ENCODE results near the gene HFM1. TPM values are rescaled to one million over a fixed set of nuclear protein-coding genes. Genes with fewer than 3 reads are reported as not detected.
"Not testable (repeated sequence)": the region's sequence is repeated elsewhere in the genome, so short reads cannot be mapped to it uniquely, and the experiment has no call there.

The HFM1 gene
- total RNA-seq, 3 donors from 2014 or later: 0.48 to 4.6 (median 0.73) TPM

DNA sequence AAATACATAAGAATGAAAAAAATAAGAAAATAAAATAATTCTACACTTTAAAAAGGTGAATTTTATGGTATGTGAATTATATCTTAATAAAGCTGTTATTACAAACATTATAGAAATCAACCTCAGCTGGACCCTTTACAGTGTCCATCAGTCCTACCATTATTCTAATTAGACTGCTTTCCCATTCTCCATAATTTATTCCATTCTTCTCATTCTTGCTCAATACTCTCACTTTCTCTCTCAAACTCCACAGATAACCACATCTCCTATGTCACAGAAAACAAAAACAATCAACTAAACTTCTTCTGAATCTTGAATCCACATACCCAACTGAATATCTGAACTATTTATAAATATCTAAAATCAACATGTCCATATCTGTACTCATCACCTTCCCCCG is 11.6 kb downstream of the HFM1 start:
- Histone ChIP-seq H3K9me3 (no peaks in the 10 kb centered on the region), H3K27me3 (no peaks in the 10 kb centered on the region), H3K27ac (no peak overlapping the region), H3K4me1 (no peaks in the 10 kb centered on the region), H3K36me3 (no peaks in the 10 kb centered on the region), H3K4me3 (no peak overlapping the region)
- intact Hi-C loops (cut with DNase I; ENCODE audit: low total_unique reads): no loop called here
- TF ChIP-seq POLR2A (IDR thresholded peaks at IDR 0.05): no peak
- TF ChIP-seq, protein P1, sequence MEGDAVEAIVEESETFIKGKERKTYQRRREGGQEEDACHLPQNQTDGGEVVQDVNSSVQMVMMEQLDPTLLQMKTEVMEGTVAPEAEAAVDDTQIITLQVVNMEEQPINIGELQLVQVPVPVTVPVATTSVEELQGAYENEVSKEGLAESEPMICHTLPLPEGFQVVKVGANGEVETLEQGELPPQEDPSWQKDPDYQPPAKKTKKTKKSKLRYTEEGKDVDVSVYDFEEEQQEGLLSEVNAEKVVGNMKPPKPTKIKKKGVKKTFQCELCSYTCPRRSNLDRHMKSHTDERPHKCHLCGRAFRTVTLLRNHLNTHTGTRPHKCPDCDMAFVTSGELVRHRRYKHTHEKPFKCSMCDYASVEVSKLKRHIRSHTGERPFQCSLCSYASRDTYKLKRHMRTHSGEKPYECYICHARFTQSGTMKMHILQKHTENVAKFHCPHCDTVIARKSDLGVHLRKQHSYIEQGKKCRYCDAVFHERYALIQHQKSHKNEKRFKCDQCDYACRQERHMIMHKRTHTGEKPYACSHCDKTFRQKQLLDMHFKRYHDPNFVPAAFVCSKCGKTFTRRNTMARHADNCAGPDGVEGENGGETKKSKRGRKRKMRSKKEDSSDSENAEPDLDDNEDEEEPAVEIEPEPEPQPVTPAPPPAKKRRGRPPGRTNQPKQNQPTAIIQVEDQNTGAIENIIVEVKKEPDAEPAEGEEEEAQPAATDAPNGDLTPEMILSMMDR (IDR thresholded peaks at IDR 0.05): no peak
- no peak for TF ChIP-seq POLR2AphosphoS5 (IDR thresholded peaks at IDR 0.05)
- no peak for DNase-seq (ENCODE audit: low spot score in 2 of 2)

DNA sequence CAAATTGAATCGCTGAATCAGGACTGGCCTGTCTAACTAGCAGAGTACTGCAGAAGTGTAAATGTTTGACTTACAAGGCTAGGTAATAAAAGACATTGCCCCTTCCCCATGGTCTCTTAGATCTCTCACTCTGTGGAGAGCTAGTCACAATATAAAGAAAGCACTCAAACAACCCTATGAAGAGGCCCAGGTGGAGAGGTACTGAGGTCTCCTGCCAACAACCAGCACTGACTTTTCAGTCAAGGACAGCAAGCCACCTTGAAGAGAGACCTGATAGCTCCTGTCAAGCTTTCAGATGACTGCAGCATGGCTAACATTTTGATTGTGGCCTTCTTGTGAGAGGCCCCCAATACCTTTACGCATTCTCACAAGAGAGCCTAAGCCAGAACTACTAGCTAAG is 18.5 kb downstream of the HFM1 start:
- H3K9me3 ChIP-seq: no peaks in the 10 kb centered on the region
- DNase-seq (ENCODE audit: low spot score in 2 of 2): no peak
- H3K27me3 ChIP-seq: no peaks in the 10 kb centered on the region
- no peaks in the 10 kb centered on the region for H3K36me3 ChIP-seq
- H3K4me1 ChIP-seq: no peaks in the 10 kb centered on the region
- no peak overlapping the region for H3K4me3 ChIP-seq
- intact Hi-C loops (cut with DNase I; ENCODE audit: low total_unique reads): no loop called here
- no peak overlapping the region for H3K27ac ChIP-seq
- TF ChIP-seq POLR2AphosphoS5 (IDR thresholded peaks at IDR 0.05): no peak
- TF ChIP-seq, protein P1 (IDR thresholded peaks at IDR 0.05): no peak
- no peak for TF ChIP-seq POLR2A (IDR thresholded peaks at IDR 0.05)

DNA sequence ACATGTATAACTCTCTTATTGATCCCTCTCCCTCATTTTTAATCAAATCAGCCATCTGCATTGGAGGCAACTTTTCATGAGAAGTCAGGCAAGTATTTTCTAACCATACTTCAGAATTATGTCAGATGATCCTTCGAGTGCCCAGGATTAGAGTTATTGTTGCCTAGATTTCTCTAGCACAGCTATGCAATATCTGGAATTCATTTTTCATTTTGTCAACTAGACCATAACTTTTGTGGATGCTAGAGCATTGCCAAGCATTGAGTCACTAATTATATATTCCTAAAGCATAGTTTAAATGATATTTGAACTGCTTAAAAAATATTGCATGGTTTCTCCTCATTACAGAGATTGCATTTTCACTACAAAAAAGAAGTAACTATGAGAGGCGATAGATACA is 21.2 kb downstream of the HFM1 start:
- no peaks in the 10 kb centered on the region for H3K9me3 ChIP-seq
- TF ChIP-seq POLR2AphosphoS5 (IDR thresholded peaks at IDR 0.05) (no peak), POLR2A (IDR thresholded peaks at IDR 0.05) (no peak)
- TF ChIP-seq, protein P1 (IDR thresholded peaks at IDR 0.05): no peak
- no peak overlapping the region for H3K27ac ChIP-seq
- DNase-seq (ENCODE audit: low spot score in 2 of 2): no peak
- no peaks in the 10 kb centered on the region for H3K27me3 ChIP-seq
- H3K4me1 ChIP-seq: no peaks in the 10 kb centered on the region
- no peaks in the 10 kb centered on the region for H3K36me3 ChIP-seq
- H3K4me3 ChIP-seq: no peak overlapping the region
- intact Hi-C loops (cut with DNase I; ENCODE audit: low total_unique reads): no loop called here

DNA sequence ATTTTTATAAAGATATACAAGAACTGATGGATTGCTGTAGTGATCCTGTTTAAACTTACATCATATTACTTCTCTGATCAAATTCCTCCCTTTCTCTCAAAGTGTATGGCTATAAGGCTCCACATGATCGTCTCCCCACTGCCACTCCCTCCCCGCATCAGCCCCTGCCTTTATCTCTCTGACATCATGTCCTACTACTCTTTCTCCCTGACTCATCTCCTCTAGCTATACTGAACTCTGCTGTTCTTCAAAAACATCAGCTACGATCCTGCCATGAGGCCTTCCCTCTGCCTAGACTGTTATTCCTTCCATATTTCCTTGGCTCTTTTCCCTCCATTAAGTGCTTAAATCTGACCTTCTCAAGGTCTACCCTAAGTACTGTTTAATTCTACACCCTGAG is 22.8 kb downstream of the HFM1 start:
- Histone ChIP-seq H3K4me1 (no peaks in the 10 kb centered on the region), H3K36me3 (peaks cover 2% of the 10 kb centered on the region), H3K27me3 (no peaks in the 10 kb centered on the region), H3K27ac (no peak overlapping the region), H3K9me3 (no peaks in the 10 kb centered on the region), H3K4me3 (no peak overlapping the region)
- TF ChIP-seq POLR2AphosphoS5 (IDR thresholded peaks at IDR 0.05) (no peak), POLR2A (IDR thresholded peaks at IDR 0.05) (no peak)
- TF ChIP-seq, protein P1 (IDR thresholded peaks at IDR 0.05): no peak
- DNase-seq (ENCODE audit: low spot score in 2 of 2): no peak
- intact Hi-C loops (cut with DNase I; ENCODE audit: low total_unique reads): no loop called here

DNA sequence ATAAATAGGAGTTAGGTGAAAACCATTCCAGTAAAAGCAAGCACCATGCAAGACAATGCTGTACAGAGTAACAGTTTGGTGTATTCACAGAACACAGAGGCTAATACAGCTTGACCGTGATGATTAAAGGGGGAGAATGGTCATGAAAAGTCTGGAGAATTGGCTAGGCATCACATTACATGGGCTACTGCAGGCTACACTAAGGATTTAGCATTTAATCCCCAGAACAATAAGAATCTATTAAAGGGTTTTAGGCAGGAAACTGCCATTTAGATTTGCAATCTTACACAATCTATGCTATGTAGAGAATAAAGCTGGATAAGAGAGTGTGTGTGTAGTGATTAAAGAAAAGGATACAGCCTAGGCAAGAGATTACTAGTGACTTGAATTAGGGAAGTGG is 30.6 kb downstream of the HFM1 start:
- no peaks in the 10 kb centered on the region for H3K27me3 ChIP-seq
- no peaks in the 10 kb centered on the region for H3K9me3 ChIP-seq
- peaks cover 6% of the 10 kb centered on the region for H3K36me3 ChIP-seq
- no peaks in the 10 kb centered on the region for H3K4me1 ChIP-seq
- TF ChIP-seq POLR2AphosphoS5 (IDR thresholded peaks at IDR 0.05) (no peak), POLR2A (IDR thresholded peaks at IDR 0.05) (no peak)
- TF ChIP-seq, protein P1 (IDR thresholded peaks at IDR 0.05): no peak
- H3K4me3 ChIP-seq: no peak overlapping the region
- no peak overlapping the region for H3K27ac ChIP-seq
- intact Hi-C loops (cut with DNase I; ENCODE audit: low total_unique reads): no loop called here
- no peak for DNase-seq (ENCODE audit: low spot score in 2 of 2)

DNA sequence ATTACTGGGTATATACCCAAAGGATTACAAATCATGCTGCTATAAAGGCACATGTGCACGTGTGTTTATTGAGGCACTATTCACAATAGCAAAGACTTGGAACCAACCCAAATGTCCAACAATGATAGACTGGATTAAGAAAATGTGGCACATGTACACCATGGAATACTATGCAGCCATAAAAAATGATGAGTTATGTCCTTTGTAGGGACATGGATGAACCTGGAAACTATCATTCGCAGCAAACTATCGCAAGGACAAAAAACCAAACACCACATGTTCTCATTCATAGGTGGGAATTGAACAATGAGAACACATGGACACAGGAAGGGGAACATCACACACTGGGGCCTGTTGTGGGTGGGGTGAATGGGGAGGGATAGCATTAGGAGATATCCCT is 32.4 kb downstream of the HFM1 start:
- H3K4me3 ChIP-seq; intact Hi-C loops (cut with DNase I; ENCODE audit: low total_unique reads); DNase-seq (ENCODE audit: low spot score in 2 of 2); H3K36me3 ChIP-seq; H3K4me1 ChIP-seq; H3K27me3 ChIP-seq; H3K27ac ChIP-seq; H3K9me3 ChIP-seq: not testable (repeated sequence)

Measured in breast epithelium (tissue), 4 donors.